ENCODE results near the gene AGO4.
"Not testable (repeated sequence)": the region's sequence is repeated elsewhere in the genome, so short reads cannot be mapped to it uniquely, and the experiment has no call there.

AGO4 gene

DNA sequence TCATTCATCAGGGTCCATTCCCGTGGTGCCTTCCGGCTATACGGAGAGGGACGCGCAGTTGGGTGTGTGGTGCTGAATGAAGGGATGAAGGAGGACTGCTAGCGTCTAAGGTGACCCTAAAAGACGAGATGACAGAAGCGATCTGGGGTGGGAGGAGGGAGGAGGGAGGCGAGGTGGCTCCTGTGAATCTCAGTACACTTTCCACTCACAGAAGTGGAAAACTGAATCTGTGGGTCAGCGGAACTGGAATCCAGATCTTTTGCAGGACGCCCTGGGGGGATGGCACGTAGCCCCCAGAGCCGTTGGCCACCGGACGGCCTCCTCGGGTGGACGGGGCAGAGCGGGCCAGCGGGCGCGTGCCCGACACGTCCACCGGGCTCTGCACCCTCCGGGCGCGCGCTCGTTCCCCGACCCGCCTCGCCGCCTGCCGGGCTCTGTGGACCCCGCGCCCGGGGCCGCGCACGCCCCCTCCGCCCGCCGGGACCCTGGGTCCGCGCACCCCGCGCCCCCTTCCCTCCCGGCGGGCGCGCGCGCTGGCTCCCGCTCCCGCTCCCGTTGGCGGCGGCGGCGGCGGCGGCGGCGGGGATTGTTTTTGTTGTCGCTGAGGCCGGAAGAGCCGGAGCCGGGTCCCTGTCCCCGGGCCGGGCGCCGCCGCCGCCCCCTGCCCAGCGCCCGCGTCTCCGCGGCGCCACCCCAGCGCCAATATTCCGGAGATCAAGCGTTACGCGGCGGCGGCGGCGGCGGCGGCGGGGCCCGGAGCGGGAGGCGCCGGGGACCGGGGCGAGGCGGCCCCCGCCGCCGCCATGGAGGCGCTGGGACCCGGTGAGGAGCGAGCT is at the start of gene AGO4:
Gene AGO4, plus strand, starts transcription at position 403 of the 836 bp plus-strand sequence. Its CDS starts 401 bp downstream, at position 804.
- in situ Hi-C loops (cut with MboI; ENCODE audit: low sequenced_read_pairs): no loop called here

DNA sequence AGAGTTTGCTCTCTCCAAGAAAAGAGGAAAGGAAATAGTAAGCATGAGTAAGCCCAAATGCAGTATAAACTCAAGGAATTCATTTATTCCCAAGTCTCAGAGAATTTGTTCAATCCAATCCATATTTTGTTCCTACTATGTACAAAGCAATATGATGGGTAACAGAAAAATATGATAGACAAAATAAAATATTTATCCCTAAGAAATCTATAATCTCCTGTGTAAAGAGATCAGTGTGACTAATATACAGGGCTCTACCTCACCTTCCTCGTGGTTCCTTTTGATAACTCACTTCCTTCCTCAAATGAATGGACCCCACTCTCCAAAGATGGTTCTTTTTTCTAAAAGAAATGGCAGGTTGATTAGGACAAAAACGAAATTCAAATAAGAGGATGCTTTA is 45.7 kb upstream of the AGO4 start:
- in situ Hi-C loops (cut with MboI; ENCODE audit: low sequenced_read_pairs): no loop called here

DNA sequence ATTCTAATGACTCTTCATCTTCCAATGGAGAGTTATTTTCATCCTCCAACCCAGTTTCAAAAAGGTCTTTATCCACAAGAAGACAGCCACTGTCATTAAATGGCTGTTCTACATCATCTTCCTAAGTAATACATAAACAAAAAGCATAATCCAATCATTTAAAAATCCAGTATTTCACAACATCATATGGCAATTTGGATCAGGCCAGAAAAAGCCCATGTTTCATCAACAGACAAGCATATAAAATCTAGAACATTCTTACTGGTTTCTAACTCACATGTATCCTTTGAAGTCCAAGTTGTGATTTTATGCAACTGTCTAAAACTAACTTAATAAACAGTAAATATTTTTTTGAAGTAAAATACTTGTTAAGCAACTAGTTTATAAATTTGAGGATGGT is 44.6 kb upstream of the AGO4 start:
- in situ Hi-C loops (cut with MboI; ENCODE audit: low sequenced_read_pairs): no loop called here

DNA sequence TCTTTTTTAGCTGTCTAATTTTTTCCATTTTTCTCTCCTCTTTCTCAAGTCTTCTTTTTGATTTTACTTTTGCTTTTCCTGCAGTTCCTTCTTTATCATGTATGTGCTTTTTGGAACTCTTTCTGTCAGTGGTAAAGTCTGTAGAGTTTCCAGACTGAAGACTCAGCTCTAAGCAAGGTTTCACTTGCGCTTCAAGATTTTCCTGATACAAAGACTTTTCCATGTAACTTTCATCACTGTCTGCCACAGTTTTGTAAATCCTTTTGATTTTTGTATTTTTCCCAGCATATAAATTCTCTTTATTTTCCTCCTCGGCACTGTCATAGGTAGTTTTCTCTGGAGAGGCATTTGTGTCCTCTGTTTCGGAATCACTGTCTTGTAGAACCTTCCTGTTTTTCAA is 43.5 kb upstream of the AGO4 start:
- in situ Hi-C loops (cut with MboI; ENCODE audit: low sequenced_read_pairs): no loop called here

DNA sequence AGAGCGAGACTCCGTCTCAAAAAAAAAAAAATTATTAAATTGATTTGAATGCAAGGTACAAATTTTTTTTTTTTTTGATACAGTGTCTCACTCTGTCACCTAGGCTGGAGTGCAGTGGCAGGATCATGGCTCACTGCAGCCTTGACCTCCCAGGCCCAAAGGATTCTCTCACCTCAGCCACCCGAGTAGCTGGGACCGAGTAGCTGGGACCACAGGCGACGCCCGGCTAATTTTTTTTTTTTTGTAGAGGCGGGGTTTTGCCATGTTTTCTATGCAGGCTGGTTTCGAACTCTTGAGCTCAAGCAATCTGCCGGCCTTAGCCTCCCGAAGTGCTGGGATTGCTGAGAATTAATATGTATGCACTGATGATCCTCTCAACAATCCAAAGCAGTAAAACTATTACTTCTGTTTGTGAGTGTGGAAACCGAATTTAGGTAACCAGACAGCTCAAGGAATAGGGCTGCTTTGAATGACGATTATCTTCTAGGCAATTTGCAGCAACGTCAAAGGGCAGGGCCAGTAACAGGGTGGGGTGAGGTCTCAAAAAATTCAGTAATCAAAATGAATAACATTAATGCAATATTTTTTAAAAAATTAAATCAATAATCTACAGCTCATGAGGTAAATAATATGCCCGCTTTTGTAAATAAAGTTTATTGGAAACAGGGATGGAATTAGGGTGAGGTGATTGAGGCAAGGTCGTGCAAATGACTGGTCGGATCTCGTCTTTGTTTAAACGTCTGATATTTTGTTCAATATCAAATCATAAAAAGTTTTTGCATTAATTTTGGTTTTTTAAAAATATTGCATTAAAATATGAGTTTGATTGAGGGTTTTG is 39.2 kb upstream of the AGO4 start:
- in situ Hi-C loops (cut with MboI; ENCODE audit: low sequenced_read_pairs): no loop called here

DNA sequence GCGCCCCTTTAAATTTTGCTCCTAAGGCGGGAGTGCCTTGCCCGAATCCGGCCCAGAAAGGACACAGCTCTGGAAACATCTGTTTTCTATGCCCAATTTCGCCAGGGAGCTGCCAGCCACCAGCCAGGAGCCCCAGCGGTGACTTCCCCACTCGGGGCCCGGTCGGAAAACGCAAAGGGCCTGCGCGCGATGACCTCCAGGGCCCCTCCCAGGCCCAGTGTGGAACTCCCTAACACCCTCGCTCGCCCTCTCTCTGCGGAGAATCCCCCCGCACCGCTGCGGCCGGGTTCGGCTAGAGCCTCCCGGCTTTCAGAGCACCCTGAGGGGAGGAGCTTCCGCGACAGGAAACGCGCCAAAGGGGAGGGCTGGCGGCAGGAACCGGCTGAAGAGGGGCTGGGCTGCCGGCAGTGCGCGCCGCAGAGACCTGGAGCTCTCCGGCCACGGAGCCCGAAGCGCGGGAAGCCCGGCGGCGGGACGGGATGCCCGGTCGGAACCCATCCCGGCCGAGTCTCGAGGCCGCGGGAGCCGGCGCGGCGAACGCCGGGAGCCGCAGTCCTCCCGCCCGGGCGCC is 38.5 kb upstream of the AGO4 start:
- in situ Hi-C loops (cut with MboI; ENCODE audit: low sequenced_read_pairs): no loop called here

DNA sequence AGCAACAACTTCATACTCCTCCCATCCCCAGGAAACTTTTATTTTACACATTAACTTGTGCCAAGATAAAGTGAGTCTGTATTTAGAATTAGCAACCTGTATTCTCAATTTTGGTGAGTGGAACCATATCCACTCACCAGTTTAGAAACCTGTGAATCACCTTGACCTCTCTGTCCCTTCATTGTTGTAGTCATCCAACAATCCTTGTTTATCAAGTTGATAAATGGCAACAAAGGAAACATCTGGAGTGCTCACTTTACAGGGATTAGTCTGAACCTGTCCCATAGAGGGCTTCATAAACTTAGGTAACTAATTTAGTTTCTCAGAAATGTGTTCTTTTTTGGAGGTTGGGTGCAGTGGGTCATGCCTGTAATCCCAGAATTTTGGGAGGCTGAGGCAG is 34.1 kb upstream of the AGO4 start:
- in situ Hi-C loops (cut with MboI; ENCODE audit: low sequenced_read_pairs): no loop called here

DNA sequence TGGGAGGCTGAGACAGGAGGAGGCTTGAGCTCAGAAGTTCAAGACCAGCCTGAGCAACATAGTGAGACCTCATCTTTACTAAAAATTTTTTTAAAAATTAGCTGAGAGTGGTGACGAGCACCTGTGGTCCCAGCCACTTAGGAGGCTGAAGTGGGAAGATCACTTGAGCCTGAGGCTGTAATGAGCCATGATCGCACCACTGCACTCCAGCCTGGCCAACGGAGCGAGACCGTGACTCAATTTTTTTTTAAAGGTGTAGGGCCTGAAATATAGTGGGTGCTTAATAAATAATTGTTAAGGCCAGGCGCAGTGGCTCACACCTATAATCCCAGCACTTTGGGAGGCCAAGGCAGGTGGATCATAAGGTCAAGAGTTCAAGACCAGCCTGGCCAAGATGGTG is 31.6 kb upstream of the AGO4 start:
- in situ Hi-C loops (cut with MboI; ENCODE audit: low sequenced_read_pairs): not testable (repeated sequence)

DNA sequence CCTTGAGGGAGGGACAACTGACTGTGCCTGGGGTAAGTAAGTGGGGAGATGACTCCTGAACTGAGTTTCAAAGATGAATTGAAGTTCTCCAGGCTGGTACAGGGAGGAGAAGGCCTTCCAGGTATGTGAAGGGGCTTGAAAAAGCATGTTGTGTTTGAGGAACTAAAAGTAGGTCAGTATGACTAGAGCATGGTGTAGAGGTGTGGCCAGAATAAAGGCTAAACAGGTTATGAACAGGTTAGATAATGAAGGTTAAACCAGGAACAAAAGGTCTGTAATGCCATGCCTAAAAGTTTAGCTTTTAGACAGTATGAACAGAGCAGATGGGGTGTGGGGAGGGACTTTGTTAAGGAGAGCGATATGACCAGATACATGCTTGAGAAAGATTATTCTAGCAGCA is 30.7 kb upstream of the AGO4 start:
- in situ Hi-C loops (cut with MboI; ENCODE audit: low sequenced_read_pairs): no loop called here

DNA sequence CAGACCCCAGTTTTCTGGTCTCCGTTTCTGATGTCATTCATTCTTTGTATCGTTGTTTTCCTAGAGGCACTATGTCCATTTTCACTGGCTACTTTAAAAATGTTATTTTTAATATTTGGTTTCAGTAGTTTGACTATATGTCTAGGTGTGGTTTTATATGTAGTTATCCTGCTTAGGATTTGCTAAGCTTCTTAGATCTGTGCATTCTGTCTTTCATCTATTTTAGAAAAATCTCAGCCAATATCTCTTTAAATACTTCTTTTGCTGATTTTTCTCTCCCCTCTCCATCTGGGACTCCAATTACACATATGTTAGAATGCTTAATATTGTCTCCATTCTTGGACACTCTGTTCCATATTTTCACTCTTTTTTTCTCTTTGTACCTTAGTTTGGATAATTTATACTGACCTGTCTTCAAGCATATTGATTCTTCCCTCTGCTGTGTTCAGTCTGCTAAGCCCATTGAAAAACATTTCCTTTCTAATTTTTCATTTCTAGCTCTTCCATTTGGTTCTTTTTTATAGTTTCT is 24.7 kb upstream of the AGO4 start:
- in situ Hi-C loops (cut with MboI; ENCODE audit: low sequenced_read_pairs): no loop called here

DNA sequence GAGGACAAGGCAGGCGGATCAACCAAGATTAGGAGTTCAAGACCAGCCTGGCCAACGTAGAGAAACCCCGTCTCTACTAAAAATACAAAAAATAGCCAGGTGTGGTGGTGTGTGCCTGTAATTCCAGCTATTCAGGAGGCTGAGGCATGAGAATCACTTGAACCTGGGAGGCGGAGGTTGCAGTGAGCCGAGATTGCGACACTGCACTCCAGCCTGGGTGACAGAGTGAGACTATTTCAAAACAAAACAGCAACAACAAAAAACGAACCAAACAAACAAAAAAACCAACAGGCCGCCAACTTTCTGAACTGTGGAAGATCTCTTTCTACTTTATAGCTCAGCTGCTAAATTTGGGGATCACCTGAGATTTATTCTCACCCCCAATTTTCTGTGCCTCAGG is 23.5 kb upstream of the AGO4 start:
- in situ Hi-C loops (cut with MboI; ENCODE audit: low sequenced_read_pairs): not testable (repeated sequence)

DNA sequence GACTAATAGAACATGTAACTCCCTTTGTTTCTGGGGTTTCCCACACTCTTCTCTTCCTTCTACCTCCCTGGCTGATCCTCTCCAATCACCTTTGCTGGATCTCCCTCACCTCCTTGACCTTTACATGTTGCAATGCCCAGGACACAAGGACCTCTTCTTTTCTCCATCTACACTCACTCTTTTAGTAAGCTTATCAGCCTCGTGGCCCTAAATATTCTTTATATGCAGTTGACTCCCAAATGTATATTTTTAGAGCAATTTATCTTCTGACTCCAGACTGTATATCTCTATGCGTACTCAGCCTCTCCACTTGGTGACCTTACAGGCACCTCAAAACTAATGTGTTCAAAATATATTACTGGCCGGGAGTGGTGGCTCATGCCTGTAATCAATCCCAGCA is 19.7 kb upstream of the AGO4 start:
- in situ Hi-C loops (cut with MboI; ENCODE audit: low sequenced_read_pairs): no loop called here

DNA sequence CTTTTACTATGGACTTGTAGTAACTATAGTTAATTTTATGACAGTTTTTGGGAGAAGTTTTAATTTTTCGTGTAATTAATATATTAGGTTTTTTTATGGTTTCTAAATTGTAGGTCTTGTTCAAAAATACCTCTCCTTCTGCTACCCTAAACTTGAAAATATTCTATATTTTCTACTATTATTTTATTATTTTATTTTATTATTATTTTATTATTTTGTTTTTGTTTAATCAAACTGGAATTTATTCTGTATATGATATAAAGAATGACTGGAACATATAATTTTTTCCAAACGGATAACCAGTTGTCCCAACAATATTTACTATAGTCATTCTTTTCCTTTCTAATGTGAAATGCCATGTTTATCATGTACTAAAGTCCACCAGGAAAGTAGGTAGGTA is 17.1 kb upstream of the AGO4 start:
- in situ Hi-C loops (cut with MboI; ENCODE audit: low sequenced_read_pairs): no loop called here

DNA sequence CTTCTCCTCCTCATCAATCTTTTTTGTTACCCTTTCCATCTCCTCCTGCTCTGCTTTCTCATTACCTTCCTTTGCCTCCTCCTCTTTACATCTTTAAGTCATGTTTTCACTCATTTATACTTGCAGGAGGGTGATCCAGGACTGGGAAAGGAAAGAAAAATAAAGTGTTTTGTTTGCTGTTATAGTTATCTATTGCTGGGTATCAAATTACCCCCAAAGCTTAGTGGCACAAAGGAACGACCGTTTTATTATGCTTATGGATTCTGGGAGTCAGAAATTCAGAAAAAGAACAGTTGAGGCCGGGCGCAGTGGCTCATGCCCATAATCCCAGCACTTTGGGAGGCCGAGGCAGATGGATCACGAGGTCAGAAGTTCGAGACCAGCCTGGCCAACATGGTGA is 12.5 kb upstream of the AGO4 start:
- in situ Hi-C loops (cut with MboI; ENCODE audit: low sequenced_read_pairs): no loop called here

DNA sequence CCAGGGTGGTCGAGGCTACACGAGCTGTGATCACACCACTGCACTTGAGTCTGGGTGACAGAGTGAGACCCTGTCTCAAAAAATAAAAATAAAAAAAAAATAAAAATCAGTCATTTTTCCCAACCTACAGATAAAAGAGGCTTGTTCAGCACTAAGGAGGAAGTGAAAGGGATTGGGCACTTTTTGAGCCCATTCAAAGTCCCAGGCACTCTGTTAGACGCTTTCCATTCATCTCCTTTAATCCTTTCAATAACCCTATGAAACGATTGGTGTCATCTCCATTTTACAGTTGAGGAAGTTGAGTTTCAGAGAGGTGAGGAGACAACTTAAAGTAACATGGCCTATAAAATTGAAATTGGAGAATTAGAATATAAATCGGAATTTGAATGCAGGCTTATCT is 10.4 kb upstream of the AGO4 start:
- in situ Hi-C loops (cut with MboI; ENCODE audit: low sequenced_read_pairs): no loop called here

DNA sequence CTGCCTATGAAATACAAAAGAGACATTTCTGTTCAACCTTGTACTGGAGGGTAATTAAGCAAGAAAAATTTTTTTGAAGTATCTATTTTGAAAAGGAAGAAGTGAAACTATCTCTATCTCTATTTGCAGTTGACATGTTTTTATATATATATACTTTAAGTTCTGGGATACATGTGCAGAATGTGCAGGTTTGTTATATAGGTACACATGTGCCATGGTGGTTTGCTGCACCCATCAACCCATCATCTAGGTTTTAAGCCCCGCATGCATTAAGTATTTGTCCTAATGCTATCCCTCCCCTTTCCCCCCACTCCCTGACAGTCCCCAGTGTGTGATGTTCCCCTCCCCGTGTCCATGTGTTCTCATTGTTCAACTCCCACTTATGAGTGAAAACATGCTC is 9.8 kb upstream of the AGO4 start:
- in situ Hi-C loops (cut with MboI; ENCODE audit: low sequenced_read_pairs): not testable (repeated sequence)

DNA sequence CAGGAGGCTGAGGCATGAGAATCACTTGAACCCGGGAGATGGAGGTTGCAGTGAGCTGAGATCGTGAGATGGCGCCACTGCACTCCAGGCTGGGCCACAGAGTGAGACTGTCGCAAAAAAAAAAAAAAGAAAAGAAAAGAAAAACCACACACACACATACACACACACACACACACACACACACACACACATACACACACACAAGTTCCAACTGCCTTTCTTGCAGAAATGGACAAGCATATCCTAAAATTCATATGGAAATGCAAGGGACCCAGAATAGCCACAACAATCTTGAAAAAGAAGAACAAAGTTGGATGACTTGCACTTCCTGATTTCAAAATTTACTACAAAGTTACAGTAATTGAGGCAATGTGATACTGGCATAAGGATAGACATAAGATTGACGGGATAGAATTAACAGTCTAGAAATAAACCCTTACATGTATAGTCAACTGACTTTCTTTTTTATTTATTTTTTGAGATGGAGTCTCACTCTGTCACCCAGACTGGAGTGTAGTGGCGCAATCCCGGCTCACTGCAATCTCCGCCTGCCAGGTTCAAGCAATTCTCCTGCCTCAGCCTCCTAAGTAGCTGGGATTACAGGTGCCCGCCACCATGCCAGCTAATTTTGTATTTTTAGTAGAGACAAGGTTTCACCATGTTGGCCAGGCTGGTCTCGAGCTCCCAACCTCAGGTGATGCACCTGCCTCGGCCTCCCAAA is 7.5 kb upstream of the AGO4 start:
- in situ Hi-C loops (cut with MboI; ENCODE audit: low sequenced_read_pairs): not testable (repeated sequence)

DNA sequence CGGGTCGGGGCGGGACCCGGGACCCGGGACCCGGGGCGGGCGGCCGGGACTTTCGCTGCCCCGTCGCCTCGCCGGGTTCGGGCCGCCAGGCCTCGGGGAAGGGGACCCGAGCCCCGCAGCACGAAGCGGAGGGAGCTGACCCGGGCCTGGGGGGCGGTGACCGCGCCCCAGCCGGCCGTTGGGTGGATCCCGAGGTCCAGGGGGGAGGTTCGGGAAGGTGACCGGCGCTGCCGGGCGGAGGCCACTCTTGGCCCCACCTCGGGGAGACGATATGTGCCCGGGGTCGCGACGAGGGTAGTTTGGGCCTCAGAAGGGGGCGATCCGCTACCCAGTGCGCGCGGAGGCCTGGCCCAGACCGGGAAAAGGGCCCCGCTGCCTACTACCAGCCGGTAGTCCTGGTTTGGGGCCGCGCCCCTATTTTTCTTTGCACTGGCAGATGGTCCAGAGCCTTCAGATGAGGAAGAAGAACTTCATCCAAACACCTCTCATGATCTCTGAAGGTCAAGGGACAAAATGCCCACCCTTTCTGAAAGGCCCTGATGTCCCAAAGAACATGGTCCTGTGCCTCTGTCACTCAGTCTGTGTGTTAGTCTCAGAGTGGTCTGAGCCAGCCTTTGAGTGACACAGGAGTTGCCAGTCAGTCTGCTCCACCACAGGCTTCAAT is 766 bp downstream of the AGO4 start:
- in situ Hi-C loops (cut with MboI; ENCODE audit: low sequenced_read_pairs): no loop called here

DNA sequence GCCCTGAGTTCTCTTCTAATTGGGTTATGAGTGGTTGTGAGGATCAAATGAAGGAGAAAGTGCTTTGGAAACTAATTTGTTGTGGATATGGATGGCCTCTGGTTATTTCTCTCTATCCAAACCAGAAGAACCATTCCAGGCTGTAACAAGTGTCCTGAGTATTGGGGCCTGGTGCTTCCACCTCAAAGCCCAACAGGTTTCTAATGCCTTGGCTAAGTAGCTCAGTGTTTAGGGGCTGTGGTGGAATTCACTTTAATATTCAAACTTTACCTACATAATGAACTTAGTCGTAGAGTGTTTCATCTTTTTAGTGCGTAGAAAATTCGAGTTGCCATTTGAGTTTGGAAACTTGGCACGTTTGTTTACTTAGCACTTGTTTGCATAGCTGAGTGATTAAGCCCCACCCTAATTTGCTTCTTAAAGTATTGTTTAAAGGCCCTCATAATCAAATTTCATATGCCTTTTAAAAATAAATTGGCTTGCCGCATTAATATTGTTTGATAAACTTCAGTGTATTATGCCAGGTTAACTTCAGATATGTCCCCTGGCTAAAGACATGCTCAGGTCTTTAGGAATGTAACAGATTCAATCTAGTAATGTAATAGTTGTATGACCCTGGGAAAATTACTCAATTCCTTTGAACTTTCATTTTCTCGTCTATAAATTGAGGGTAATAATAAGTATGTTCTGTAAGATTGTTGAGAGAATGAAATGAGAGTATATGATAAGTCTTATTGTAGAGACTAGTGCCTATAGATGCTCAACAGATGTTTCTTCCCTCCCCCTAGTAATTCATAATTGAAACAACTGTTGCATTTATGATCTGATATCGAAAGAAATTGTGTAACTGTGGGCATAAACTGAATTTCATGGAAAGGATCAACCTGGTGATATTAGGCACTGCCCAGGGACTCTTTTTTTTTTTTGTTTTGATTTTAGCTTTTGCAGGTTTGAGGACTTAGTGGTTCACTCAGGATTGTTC is 1.6 kb downstream of the AGO4 start:
- in situ Hi-C loops (cut with MboI; ENCODE audit: low sequenced_read_pairs): no loop called here

Measured in HL-60/S4 treated with phorbol 12-myristate 13-acetate at 8.2 ng/mL for 4 days and 3 days (cell line).